OCI-LY1 (cell line): ENCODE results near the gene BEAN1.

Experiments
- H2AFZ ChIP-seq: fragments of 200-600 bp; sonication (generic), shearing (Covaris generic); 2 replicates; pipeline ENCODE4 v1.6.0; 2014; ENCODE audit warnings: antibody characterized with exemption, mild to moderate bottlenecking, low read length
- H3F3A ChIP-seq: fragments of 200-600 bp; sonication (generic), shearing (Covaris generic); 2 replicates; pipeline ENCODE4 v1.6.0; 2014; ENCODE audit warnings: mild to moderate bottlenecking, antibody characterized with exemption, low read length, moderate library complexity; ENCODE audit not compliant: insufficient read depth
- H3K27ac ChIP-seq: fragments of 200-600 bp; sonication (generic); 2 replicates; pipeline ENCODE4 v1.5.1; 2014; ENCODE audit warnings: low read length, mixed run types, mild to moderate bottlenecking, low read depth; ENCODE audit not compliant: poor library complexity, severe bottlenecking
- H3K27me3 ChIP-seq: fragments of 200-600 bp; sonication (generic); 2 replicates; pipeline ENCODE4 v1.6.0; 2014; ENCODE audit warnings: antibody characterized with exemption, mild to moderate bottlenecking, low read length, moderate library complexity; ENCODE audit not compliant: insufficient read depth
- H3K36me3 ChIP-seq: fragments of 200-600 bp; sonication (generic); 2 replicates; pipeline ENCODE4 v1.6.1; 2014; ENCODE audit warnings: mild to moderate bottlenecking, antibody characterized with exemption, low read length, moderate library complexity, mixed read lengths; ENCODE audit not compliant: insufficient read depth
- H3K4me1 ChIP-seq: fragments of 200-600 bp; sonication (generic); 2 replicates; pipeline ENCODE4 v1.5.1; 2014; ENCODE audit warnings: mild to moderate bottlenecking, low read length, moderate library complexity; ENCODE audit not compliant: insufficient read depth, severe bottlenecking
- H3K4me2 ChIP-seq: fragments of 200-600 bp; sonication (generic), shearing (Covaris generic); 2 replicates; pipeline ENCODE4 v1.6.1; 2014; ENCODE audit warnings: low read length
- H3K4me3 ChIP-seq: fragments of 200-600 bp; sonication (generic); 2 replicates; pipeline ENCODE4 v1.5.1; 2014; ENCODE audit warnings: low read length, low read depth, mild to moderate bottlenecking, mixed read lengths; ENCODE audit not compliant: poor library complexity, severe bottlenecking
- H3K79me2 ChIP-seq: fragments of 200-600 bp; shearing (Covaris generic); 2 replicates; pipeline ENCODE4 v1.6.1; 2016; ENCODE audit warnings: mixed run types, low read length, mixed read lengths; ENCODE audit not compliant: insufficient read depth
- H3K9ac ChIP-seq: fragments of 200-600 bp; sonication (generic), shearing (Covaris generic); 2 replicates; pipeline ENCODE4 v1.6.1; 2014; ENCODE audit warnings: mild to moderate bottlenecking, low read length, mixed read lengths
- H3K9me2 ChIP-seq: fragments of 200-600 bp; sonication (generic), shearing (Covaris generic); 2 replicates; pipeline ENCODE4 v1.6.1; 2014; ENCODE audit warnings: low read depth, mild to moderate bottlenecking, low read length, mixed read lengths
- H3K9me3 ChIP-seq: fragments of 200-600 bp; shearing (Covaris generic); 2 replicates; pipeline ENCODE4 v1.6.1; 2014; ENCODE audit warnings: low read length, mixed read lengths
- H4K20me1 ChIP-seq: fragments of 200-600 bp; sonication (generic), shearing (Covaris generic); 2 replicates; pipeline ENCODE4 v1.6.0; 2016; ENCODE audit warnings: mild to moderate bottlenecking, low read length; ENCODE audit not compliant: insufficient read depth
- CTCF ChIP-seq: fragments of 200-600 bp; sonication (generic), shearing (Covaris generic); IDR thresholded peaks from 2 replicates; pipeline ENCODE4 v1.5.1; 2017; ENCODE audit warnings: mild to moderate bottlenecking, antibody characterized with exemption, low read length, moderate library complexity, mixed read lengths
- EZH2 ChIP-seq: fragments of 200-600 bp; sonication (generic), shearing (Covaris generic); IDR thresholded peaks from 2 replicates; pipeline ENCODE4 v1.8.0; 2017; ENCODE audit warnings: borderline replicate concordance, mixed run types, mild to moderate bottlenecking, antibody characterized with exemption, low read length, moderate library complexity, mixed read lengths

BEAN1 gene

GRCh38 chr16:66427036-66427860 lies at the start of gene BEAN1:
TSS of gene BEAN1 (plus strand) at chr16:66427295. CDS start at chr16:66437677, 10,382 bp downstream.
- Histone ChIP-seq H3K9ac (no peak within 1 kb of the TSS), H3K4me2 (no peak within 1 kb of the TSS), H3K9me2 (no peaks in the 10 kb centered on the region), H3K36me3 (no peaks in the 10 kb centered on the region), H2AFZ (no peak within 1 kb of the TSS), H3F3A (no peaks in the 10 kb centered on the region), H3K4me1 (no peaks in the 10 kb centered on the region), H3K27ac (no peak within 1 kb of the TSS), H3K79me2 (no peaks in the 10 kb centered on the region), H3K27me3 (peaks cover 9% of the 10 kb centered on the region; the same call in 1 of the 2 replicates), H4K20me1 (no peaks in the 10 kb centered on the region), H3K9me3 (no peaks in the 10 kb centered on the region), H3K4me3 (no peak within 1 kb of the TSS)
- TF ChIP-seq EZH2 (no peak), CTCF (no peak)

DNA sequence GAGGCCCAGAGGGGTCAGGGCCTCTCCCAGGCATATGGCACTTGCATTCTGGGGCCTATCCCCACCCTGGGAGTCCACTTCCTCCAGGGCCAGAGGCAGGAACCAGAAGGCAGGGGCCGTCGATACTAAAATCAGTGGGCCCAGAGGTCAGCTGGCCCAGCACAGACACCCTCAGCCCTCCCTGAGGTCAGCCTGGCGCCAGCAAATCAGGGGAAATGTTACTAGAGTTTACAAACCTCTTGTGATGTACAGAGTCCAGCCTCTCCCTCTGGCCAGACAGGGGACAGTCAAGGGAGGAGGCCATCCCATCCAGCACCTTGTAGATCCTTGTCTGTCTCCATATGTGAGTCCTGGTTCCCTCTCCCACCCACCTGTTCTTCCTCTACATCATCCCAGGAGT lies 49.8 kb upstream of the BEAN1 start:
- Histone ChIP-seq H3K4me1 (no peaks in the 10 kb centered on the region), H3K79me2 (no peaks in the 10 kb centered on the region), H3K9me3 (no peaks in the 10 kb centered on the region), H4K20me1 (no peaks in the 10 kb centered on the region), H3K9me2 (no peaks in the 10 kb centered on the region), H2AFZ (no peak overlapping the region), H3K9ac (no peak overlapping the region), H3F3A (no peaks in the 10 kb centered on the region), H3K36me3 (no peaks in the 10 kb centered on the region), H3K27me3 (no peaks in the 10 kb centered on the region), H3K4me3 (no peak overlapping the region), H3K27ac (no peak overlapping the region), H3K4me2 (no peak overlapping the region)
- no peak for TF ChIP-seq EZH2
- TF ChIP-seq CTCF, result no peak

GRCh38 chr16:66378741-66379570 lies 48.1 kb upstream of the BEAN1 start:
- Histone ChIP-seq H3F3A (no peaks in the 10 kb centered on the region), H3K79me2 (no peaks in the 10 kb centered on the region), H3K4me3 (no peak overlapping the region), H3K4me1 (no peaks in the 10 kb centered on the region), H3K9ac (no peak overlapping the region), H3K9me2 (no peaks in the 10 kb centered on the region), H3K27ac (no peak overlapping the region), H4K20me1 (no peaks in the 10 kb centered on the region), H3K36me3 (no peaks in the 10 kb centered on the region), H3K27me3 (no peaks in the 10 kb centered on the region), H3K4me2 (no peak overlapping the region), H3K9me3 (no peaks in the 10 kb centered on the region), H2AFZ (no peak overlapping the region)
- TF ChIP-seq EZH2 (no peak), CTCF (no peak)
